ENCODE measurements around the gene KRT38. TPM values are rescaled to one million over a fixed set of nuclear protein-coding genes. Genes with fewer than 3 reads are reported as not detected.

The KRT38 gene
- total RNA-seq, 1 experiment from 2014 or later: not detected

GRCh38 chr17:41418116-41418860 lies 22.5 kb downstream of the KRT38 start (continued):
- TF ChIP-seq ARID4B (CRISPR knock-in tag; IDR thresholded peaks at IDR 0.05; ENCODE audit: borderline replicate concordance): no peak
- no peak for TF ChIP-seq E2F5 (CRISPR knock-in tag; IDR thresholded peaks at IDR 0.05)
- TF ChIP-seq AFF4 (CRISPR knock-in tag; IDR thresholded peaks at IDR 0.05; ENCODE audit: borderline replicate concordance): no peak
- TF ChIP-seq MYBL2 (CRISPR knock-in tag; IDR thresholded peaks at IDR 0.05): no peak
- no peak for TF ChIP-seq SMAD3 (CRISPR knock-in tag; IDR thresholded peaks at IDR 0.05; ENCODE audit: borderline replicate concordance)
- no peak for TF ChIP-seq ZNF416 (CRISPR knock-in tag; IDR thresholded peaks at IDR 0.05)
- no peak for TF ChIP-seq USF1 (CRISPR knock-in tag; IDR thresholded peaks at IDR 0.05)
- no peak for TF ChIP-seq NFE2L1 (CRISPR knock-in tag; IDR thresholded peaks at IDR 0.05)
- no peak for TF ChIP-seq ATF2 (CRISPR knock-in tag; IDR thresholded peaks at IDR 0.05; ENCODE audit: borderline replicate concordance, low read depth)
- no peak for TF ChIP-seq JAZF1 (CRISPR knock-in tag; IDR thresholded peaks at IDR 0.05)
- TF ChIP-seq FOXK1 (CRISPR knock-in tag; IDR thresholded peaks at IDR 0.05): no peak

- no peaks in the 10 kb centered on the region for H3K27me3 Mint-ChIP-seq (ENCODE audit: low read depth)
- ChIA-PET POLR2A (interaction anchor here (0.6 to 1.0 kb wide), 2 partner anchors 13 to 206 kb away, joined by 3 read pairs; no protein-coding TSS in a partner anchor), CTCF (interaction anchor here (0.5 to 3.8 kb wide), 63 partner anchors 9 to 563 kb away, joined by 3 to 63 read pairs (median 5); partner anchors contain the start of genes KRT17, KRT19, KRT31 and KRT36)
- H3K9me3 Mint-ChIP-seq: no peaks in the 10 kb centered on the region
- ATAC-seq (peak; percentile 96), DNase-seq (ENCODE audit: low spot score) (peak; percentile 59)
- H3K4me1 Mint-ChIP-seq: peaks cover 17% of the 10 kb centered on the region
- TF ChIP-seq CBFB (CRISPR knock-in tag; IDR thresholded peaks at IDR 0.05; ENCODE audit: low read depth): no peak
- no peak for TF ChIP-seq HMGA2 (CRISPR knock-in tag; IDR thresholded peaks at IDR 0.05)
- no peak for TF ChIP-seq ATF2 (CRISPR knock-in tag; IDR thresholded peaks at IDR 0.05; ENCODE audit: borderline replicate concordance, low read depth)
- peak; percentile 65 for TF ChIP-seq CTCF (IDR thresholded peaks at IDR 0.05)
- 0 out of 2 replicates have a peak, but pooled peaks have one; percentile 8 for TF ChIP-seq ZNF121 (CRISPR knock-in tag; IDR thresholded peaks at IDR 0.05)
- no peak for TF ChIP-seq ESRRA (CRISPR knock-in tag; IDR thresholded peaks at IDR 0.05; ENCODE audit: borderline replicate concordance)
- TF ChIP-seq E2F5 (CRISPR knock-in tag; IDR thresholded peaks at IDR 0.05): no peak
- no peaks in the 10 kb centered on the region for H3K36me3 Mint-ChIP-seq
- no peak overlapping the region for H3K27ac Mint-ChIP-seq
- no peak overlapping the region for H3K4me3 Mint-ChIP-seq
Measured at GRCh38 chr17:41417576-41418015, 23.2 kb downstream of the KRT38 start.

Data from WTC11 (cell line).